ENCODE measurements around the gene NATD1.

DNA sequence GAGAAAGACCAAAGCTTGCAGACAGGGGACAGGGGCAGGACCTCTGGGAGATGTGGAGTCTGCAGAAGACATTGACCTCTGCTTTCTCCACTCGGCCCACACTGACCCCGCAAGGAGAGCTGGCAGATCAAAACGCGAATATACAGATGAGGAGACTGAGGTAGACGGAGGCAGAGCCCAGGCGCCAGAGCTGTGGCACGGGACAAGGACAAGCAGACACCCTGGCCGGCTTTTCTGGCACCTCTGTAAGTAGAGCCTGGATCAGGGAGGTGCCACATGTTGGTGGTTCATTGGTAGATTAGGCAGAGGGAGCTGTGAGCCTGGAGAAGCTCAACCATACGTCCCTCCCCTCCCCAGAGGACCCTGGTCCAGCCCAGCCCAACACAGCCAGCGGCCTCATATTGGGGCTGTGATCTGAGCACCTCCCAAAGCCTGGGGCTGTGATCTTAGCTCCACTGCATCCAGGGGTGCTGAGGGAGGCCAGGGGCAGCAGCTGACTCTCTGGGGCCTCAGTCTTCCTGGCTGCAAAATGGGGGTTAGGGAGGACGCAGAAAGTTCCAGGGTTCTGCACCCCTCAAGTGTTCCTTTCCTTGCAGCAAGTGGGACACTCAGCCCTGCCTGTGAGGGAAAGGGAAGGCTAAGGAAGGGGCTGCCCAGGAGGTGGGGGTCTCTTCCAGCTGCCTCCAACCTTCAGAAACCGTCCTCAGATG, 4.0 kb downstream of the NATD1 start:
- no peak for TF ChIP-seq EZH2 (IDR thresholded peaks at IDR 0.05; ENCODE audit: insufficient read depth, poor library complexity, severe bottlenecking)
- no peak for TF ChIP-seq EZH2phosphoT487 (IDR thresholded peaks at IDR 0.05; ENCODE audit: insufficient read depth, low read depth)
